GM18499 (cell line): Measurements from ENCODE around the gene AGPAT2.

ENCODE experiments used
- ATAC-seq: cut with Tn5 transposase; IDR thresholded peaks from one replicate; pipeline ENCODE4 v1.9.1; 2021; ENCODE audit warnings: moderate number of reproducible peaks; ENCODE audit not compliant: insufficient read depth, unreplicated experiment

Gene AGPAT2

DNA sequence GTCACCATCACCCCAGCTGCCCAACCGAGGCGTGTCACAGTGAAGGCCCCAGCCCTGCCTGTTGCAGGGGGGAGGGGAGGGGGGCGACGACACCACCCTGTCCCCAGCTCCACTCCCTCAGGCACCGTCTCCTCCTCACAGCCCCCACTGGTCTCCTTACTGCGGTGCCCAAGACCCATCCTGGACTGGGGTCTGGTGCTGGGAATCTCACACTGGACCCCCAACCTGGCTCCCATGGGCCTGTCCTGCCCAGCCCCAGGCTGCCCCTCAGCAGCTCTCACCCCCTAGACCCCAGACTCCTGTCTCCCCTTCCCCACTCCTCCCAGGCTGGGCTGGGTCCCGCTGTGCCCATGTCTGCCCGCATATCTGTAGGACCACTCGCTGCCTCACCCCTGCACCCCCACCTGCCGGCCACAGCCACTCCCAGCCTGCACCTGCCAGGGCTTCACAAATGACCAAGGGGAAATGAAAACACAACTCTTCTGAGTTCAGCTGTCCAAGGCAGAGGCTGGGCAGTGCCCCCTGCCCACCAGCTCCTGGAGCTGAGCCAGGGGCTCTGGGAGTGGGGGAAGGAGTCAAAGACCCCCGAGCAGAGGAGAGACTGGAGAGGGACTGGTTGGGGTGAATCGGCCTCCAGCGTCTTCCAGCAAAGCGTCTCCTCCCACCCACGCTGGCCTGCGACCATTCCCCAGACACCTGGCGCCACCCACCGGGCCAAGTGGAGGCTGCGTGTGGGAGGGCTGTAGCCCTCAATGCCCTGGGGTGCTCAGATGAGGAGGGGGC is 57.2 kb downstream of the AGPAT2 start:
- ATAC-seq, result no peak

DNA sequence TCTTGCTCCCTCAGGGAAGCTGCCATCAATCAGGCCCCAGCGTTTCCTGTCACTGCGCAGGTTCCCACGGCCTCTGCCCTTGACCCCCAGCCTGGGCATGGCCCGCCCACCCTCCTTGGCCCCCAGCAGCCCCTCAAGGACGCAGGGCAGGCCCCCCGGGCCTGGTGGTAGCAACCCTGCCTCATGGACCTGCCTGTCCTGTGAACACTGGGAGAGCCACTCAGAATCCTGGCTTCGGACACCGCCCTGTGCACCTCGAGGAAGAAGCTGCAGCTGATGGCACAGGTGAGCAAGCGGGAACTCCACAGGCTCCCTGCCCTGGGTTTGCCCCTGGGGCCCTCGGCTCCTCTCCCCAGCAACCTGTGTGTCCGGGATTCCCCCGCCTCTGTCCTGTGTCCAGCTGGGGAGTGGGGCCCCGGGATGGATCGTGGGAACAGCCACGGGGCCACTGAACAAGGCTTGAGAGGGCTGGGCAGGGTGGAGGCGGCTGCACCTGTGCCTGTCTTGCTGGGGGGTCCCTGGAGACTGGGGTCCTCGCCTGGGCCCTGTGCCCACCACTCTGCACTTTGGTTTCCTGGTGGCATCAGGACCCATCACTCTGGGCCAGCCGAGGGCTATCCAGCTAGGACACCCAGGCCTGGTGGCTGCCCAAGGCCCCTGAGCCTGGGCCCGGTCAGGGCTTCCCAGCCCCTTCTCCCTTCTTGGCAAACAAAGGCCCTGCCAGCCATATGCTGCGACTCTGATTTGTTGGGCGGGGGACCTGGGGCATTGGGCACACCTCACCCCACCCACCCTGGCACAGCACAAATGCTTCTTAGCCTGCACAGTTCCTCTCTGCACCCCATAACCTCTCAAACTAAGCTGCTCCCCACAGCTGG is 58.0 kb downstream of the AGPAT2 start:
- no peak for ATAC-seq

DNA sequence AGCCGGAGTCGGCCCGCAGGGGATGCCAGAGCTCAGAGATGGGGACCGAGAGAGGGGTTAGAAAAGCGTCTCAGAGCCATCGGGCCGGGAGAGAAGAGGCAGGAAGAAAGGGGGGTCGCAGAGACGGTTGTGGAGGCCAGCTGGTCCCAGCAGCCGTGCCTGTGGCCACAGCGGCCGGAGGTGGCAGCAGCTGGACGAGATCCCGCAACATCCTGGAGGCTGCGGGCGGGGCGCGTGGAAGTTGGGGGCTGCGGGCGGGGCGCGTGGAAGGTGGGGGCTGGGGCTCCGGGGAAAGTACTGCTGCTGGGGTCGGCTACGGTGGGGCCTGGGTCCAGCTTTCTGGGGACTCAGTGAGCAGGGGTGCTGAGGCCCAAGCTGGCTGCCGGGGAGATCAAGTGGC is 59.0 kb downstream of the AGPAT2 start:
- ATAC-seq, result no peak

DNA sequence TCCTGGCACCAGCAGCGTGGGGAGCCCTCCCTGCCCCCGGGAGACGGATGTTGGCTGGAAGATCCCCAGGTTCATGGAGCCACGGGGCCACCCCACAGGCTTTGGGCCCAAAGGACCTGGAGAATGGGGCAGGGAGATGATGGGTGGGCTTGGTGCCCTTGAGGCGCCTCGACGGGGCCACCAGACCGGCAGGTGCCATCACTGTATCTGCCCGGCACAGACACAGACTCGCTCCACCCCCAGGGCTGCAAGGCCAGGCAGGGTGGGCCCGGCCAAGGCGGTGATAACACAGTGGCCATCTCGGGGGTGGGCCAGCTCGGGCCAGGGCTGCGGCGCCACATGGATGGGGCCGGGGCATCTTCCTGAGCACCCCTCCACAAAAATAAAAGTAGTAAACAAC is 59.6 kb downstream of the AGPAT2 start:
- ATAC-seq, result no peak

DNA sequence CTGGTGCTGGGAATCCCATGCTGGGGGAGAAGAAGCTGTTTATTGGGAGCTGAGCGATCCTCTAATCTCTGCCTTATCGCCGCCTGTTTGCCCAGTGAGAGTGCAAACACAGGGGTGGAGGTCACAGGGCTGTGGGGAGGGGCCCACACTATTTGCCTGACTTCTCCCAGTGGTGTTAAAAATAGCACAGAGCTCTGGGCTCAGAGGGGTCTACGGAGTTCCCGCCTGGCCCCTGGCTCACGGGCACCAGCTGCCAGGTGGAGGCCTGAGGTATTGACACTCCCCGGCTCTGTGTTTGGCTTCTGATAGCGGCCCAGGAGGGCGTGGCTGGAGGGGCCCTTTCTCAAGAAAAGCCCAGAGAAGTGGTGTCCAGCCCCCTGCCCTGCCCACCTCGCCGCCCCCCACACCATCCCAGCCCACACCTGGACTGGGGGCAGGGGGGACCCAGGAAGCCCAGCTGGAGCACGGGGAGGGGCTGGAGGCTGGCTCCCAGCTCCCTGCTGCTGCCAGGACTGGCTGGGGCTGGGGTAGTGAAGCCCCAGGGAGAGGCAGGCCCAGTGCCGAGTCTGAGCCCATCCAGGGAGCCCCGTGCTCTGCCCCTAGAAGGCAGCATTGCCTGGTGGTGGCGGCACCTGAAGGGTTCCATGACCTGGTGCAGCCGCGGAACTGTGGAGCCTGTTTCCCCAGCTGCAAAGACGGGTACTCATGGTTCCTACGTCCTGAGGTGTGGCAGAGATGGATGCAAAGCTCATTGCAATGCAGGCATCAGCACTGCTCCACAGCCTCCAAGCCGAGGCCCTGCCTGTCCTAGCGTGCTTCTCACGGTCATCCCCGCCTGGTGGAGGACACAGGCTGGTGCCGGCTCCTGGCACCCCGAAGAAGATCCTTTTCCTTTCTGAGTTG is 60.3 kb downstream of the AGPAT2 start:
- ATAC-seq, result no peak

DNA sequence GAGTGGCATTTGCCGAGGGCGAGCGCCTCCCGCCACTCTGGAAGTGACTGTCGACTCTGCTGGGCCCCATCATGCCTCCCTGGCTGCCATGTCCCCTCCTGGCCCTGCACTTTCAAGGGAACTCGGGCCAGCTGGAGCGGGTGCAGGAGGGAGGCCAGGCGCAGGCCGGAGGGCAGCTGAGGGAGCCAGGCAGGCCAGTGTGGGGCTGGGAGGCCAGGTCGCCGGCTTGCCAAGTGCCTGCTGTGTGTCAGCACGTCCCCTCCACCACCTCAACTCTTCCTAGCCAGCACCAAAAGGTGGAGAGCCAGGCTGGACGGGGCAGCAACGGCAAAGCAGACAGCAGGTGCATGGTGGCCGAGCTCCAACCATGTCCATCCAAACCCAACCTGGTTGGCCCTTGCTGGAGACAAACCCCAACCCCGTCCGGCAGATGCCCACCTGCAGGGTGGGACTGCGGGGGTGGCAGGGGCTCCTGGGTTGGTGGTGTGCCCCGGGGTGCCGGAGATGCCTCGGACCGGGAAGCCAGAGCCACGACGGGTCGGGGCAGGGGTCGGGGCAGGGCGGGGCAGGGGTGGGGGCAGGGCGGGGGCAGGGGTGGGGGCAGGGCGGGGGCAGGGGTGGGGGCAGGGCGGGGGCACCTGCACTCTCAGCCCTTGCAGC is 61.1 kb downstream of the AGPAT2 start:
- no peak for ATAC-seq

DNA sequence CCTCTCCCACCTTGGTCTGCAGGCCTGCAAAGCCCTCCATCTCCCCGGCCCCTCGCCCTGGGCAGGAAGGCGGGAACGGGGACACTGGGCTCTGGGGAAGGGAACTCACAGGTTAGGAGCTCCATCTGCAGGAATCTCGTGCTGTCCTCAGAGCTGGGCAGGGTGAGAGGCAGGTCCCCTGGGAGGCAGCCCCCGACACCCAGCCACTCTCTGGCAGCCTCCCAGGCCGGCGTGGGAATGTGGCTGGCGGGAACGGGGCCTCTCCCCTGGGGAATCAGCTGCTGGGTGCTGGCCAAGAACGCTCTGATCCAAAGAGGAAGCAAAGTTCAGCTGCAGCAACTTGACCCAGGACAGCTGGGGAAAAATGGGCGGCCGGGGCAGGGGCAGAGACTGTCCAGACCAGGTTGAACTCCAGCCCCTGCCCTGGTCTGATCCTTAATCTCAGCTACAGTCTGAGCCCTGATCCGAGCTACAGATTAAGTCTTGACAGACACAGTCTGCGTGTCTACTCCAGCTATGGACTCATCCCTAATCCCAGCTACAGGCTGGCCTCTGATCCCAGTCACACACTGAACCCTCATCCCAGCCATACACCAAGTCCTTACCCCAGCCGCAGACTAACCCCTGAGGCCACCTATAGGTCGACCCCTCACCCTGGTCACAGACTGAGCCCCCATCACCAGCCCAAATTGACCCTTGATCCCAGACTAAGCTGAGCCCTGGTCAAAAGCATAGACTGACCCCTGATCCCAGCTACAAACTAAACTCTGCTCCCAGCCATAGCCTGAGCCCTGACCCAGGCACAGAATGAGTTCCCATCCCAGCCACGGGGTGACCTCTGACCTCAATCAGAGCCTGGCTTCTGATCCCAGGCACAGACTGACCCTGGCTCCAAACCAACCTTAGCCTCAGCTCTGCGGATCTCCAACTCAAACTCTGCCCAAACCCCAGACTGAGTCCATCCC is 61.9 kb downstream of the AGPAT2 start:
- ATAC-seq, result no peak

DNA sequence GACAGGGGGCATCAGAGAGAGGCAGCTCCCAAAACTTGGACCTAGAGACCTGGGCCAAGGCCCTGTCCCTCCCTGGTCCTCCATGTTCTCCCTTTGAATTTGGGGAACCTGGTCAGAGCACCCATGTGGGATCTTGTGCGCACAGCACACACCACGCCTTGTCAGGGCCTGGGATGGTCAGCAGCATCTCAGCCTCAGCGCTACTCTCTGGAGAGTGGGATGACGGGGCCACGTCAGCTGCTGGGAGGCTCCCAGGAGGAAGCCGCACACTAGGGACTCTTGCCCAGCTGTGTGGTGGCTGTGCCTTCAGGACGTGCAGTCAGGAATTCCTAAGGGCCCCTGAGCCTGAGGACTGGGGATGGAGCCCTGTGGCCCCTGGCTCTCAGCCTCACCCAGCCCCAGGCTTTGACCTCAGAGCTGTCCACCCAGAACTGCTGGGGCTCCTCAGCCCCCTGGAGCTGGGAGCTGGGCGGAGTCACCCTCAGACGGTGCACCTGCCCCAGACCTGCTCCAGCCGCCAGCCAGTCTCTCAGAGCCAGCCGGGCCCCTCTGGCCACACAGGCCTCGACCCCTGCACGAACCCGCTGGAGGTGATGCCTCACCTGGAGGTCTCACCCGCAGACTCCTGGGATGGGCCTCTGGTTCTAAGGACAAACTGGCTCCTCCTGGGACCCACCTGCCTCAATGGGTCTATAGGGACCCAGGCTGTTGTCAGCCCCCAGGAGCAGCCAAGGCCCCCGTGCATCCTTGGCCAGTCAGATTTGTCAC is 62.9 kb downstream of the AGPAT2 start:
- no peak for ATAC-seq

DNA sequence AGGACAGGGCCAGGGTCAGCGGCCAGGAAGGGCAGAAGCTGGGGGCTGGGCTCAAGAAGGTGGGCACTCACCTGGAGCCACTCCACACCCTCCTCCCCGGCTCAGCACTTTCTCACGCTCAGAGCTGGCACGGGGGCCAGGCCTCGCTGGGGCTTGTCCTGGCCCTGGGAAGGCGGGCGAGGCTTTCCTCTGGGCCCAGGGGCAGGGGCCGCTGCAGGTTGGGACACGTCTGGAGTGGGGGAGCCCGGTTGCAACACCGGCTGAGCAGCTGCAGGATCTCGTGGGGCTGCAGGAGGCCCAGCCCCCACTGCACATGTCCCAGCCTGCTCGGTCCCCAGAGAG is 63.4 kb downstream of the AGPAT2 start:
- ATAC-seq, result no peak
